Hepatic stellate cell (primary cell): Measurements from ENCODE around the gene PCDHGB4.
"Not testable (repeated sequence)": the region's sequence is repeated elsewhere in the genome, so short reads cannot be mapped to it uniquely, and the experiment has no call there.

Experiments used
- DNase-seq: peaks from one replicate; pipeline ENCODE4 v3.0.0; 2011; ENCODE audit warnings: low spot score

PCDHGB4 gene

DNA sequence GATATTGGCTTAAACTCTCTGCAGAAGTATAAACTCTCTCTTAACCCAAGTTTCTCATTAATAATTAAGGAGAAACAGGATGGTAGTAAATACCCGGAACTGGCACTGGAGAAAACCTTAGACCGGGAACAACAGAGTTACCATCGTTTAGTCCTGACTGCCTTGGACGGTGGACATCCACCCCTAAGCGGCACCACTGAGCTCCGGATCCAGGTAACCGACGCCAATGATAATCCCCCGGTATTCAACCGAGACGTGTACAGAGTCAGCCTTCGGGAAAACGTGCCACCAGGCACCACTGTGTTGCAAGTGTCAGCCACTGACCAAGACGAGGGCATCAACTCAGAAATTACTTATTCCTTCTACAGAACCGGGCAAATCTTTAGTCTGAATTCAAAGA lies 11.1 kb downstream of the PCDHGB4 start:
- no peak for DNase-seq

DNA sequence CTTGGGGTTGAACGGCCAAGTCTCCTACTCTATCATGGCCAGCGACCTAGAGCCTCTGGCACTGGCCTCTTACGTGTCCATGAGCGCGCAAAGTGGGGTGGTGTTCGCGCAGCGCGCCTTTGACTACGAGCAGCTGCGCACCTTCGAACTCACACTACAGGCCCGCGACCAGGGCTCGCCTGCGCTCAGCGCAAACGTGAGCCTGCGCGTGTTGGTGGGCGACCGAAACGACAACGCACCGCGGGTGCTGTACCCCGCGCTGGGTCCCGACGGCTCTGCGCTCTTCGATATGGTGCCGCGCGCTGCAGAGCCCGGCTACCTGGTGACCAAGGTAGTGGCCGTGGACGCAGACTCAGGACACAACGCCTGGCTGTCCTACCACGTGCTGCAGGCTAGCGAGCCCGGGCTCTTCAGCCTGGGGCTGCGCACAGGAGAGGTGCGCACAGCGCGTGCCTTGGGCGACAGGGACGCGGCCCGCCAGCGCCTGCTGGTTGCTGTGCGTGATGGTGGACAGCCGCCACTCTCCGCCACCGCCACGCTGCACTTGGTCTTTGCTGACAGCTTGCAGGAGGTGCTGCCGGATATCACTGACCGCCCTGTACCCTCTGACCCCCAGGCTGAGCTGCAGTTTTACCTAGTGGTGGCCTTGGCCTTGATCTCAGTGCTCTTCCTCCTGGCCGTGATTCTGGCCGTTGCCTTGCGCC lies 12.2 kb downstream of the PCDHGB4 start:
- DNase-seq = no peak

DNA sequence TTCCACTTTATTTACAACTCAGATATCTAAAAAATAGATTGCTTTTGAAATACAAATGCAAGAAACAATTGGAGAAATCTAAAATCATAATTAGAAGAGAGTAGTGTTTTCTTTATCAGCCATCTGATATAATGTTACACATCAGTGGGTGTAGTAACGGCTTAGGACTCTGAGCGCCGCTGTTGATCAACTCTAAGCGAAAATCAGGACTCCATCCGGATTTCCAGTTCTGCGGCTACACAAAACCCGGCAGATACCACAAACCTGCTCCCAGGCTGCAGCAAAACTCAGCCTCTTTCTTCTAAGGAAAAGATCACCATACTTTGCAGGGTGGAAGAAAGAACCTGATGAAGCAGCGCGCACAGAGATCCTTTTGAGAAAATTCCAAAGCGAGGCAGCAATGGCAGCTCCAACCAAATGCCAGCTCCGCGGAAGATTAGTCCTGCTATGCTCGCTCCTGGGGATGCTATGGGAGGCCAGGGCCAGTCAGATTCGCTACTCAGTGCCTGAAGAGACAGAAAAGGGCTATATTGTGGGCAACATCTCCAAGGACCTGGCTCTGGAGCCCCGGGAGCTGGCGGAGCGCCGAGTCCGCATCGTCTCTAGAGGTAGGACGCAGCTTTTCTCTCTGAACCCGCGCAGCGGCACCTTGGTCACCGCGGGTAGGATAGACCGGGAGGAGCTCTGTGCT lies 15.2 kb downstream of the PCDHGB4 start, which contains the start of gene PCDHGA9:
Gene PCDHGA9, plus strand, starts transcription at position 226 of the 691 bp plus-strand sequence. Its CDS starts 175 bp downstream, at position 401.
- peak; percentile 55 for DNase-seq

DNA sequence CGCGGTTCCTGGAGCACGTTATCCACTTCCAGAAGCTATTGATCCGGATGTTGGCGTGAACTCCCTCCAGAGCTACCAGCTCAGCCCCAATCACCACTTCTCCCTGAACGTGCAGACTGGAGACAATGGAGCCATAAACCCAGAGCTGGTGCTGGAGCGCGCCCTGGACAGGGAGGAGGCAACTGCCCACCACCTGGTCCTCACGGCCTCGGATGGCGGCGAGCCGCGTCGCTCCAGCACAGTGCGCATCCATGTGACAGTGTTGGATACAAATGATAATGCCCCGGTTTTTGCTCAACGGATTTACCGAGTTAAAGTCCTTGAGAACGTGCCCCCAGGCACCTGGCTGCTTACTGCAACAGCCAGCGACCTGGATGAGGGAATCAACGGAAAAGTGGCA lies 15.9 kb downstream of the PCDHGB4 start:
- DNase-seq = no peak

DNA sequence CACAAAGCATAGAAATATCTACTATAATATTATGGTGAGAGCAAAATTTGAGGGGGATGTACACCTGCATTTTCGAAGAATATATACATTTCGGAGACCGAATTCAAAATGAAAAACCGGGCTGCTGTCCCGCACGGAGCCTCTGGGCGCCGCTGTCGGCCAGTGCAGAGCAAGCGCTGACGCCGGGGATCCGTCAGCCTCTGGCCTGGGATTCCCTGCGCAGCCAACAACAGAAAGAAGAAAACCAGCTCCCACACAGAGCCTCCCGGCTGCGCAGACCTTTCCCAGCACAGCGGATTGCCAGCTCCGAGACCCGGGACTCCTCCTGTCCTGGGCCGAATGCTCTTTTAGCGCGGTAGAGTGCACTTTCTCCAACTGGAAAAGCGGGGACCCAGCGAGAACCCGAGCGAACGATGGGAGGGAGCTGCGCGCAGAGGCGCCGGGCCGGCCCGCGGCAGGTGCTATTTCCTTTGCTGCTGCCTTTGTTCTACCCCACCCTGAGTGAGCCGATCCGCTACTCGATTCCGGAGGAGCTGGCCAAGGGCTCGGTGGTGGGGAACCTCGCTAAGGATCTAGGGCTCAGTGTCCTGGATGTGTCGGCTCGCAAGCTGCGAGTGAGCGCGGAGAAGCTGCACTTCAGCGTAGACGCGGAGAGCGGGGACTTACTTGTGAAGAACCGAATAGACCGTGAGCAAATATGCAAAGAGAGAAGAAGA lies 20.4 kb downstream of the PCDHGB4 start, which contains the start of gene PCDHGB6:
Gene PCDHGB6, plus strand, starts transcription at position 232 of the 716 bp plus-strand sequence. Its CDS starts 182 bp downstream, at position 414.
- DNase-seq = not testable (repeated sequence)

DNA sequence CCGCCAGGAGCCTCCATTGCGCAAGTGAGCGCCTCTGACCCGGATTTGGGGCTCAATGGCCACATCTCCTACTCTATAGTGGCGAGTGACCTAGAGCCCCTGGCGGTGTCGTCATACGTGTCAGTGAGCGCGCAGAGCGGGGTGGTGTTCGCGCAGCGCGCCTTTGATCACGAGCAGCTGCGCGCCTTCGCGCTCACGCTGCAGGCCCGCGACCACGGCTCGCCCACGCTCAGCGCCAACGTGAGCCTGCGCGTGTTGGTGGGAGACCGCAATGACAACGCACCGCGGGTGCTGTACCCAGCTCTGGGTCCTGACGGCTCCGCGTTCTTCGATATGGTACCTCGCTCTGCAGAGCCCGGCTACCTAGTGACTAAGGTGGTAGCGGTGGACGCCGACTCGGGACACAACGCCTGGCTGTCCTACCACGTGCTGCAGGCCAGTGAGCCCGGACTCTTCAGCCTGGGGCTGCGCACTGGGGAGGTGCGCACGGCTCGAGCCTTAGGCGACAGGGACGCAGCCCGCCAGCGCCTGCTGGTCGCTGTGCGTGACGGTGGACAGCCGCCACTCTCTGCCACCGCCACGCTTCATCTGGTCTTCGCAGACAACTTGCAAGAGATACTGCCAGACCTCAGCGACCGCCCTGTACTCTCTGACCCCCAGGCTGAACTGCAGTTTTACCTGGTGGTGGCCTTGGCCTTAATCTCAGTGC lies 22.3 kb downstream of the PCDHGB4 start:
- DNase-seq = no peak

DNA sequence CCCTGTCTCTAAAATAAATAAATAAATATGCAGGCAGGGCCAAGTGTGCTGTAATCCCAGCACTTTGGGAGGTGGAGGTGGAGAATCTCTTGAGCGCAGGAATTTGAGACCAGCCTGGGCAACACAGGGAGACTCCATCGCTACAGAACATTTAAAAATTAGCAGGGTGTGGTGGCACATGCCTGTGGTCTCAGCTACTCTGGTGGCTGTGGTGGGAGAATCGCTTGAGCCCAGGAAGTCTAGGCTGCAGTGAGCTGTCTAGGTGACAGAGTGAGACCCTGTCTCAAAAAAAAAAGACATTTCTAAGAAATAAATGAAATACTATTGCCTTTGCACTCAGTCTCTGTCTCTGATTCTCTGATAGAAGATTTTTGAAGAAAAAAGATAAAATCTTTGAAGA lies 24.1 kb downstream of the PCDHGB4 start:
- no peak for DNase-seq

DNA sequence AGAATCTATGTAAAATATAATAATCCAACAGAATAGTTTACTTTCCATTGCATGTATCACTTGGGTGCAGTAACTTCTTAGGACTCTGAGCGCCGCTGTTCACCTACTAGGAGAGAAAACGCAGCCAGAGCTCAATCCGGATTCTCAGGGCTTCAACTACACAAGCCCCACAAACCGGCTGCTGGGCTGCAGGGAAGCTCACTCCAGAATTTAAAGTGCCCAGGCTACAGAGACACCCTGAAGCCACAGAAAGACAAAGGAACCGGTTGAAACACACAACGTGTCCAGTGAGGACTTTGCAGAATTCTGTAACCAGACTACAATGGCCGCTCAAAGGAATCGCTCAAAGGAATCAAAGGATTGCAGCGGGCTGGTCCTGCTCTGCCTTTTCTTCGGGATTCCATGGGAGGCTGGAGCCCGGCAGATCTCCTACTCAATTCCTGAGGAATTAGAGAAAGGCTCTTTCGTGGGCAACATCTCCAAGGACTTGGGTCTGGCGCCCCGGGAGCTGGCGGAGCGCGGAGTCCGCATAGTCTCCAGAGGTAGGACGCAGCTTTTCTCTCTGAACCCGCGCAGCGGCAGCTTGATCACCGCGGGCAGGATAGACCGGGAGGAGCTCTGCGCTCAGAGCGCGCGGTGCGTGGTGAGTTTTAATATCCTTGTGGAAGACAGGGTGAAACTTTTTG lies 25.5 kb downstream of the PCDHGB4 start, which contains the start of gene PCDHGA10:
Gene PCDHGA10, plus strand, starts transcription at position 134 of the 686 bp plus-strand sequence. Its CDS starts 189 bp downstream, at position 323.
- DNase-seq = peak; percentile 78

DNA sequence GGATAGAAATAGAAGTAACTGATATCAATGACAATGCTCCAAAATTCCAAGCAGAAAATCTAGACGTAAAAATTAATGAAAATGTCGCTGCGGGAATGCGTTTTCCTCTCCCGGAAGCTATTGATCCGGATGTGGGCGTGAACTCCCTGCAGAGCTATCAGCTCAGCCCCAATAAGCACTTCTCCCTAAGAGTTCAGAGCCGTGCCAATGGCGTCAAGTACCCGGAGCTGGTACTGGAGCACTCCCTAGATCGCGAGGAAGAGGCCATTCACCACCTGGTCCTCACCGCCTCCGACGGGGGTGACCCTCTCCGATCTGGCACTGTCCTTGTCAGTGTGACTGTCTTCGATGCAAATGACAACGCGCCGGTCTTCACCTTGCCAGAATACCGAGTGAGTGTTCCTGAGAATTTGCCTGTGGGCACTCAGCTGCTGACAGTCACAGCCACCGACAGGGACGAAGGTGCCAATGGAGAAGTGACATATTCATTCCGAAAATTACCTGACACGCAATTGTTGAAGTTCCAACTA lies 26.1 kb downstream of the PCDHGB4 start:
- no peak for DNase-seq

DNA sequence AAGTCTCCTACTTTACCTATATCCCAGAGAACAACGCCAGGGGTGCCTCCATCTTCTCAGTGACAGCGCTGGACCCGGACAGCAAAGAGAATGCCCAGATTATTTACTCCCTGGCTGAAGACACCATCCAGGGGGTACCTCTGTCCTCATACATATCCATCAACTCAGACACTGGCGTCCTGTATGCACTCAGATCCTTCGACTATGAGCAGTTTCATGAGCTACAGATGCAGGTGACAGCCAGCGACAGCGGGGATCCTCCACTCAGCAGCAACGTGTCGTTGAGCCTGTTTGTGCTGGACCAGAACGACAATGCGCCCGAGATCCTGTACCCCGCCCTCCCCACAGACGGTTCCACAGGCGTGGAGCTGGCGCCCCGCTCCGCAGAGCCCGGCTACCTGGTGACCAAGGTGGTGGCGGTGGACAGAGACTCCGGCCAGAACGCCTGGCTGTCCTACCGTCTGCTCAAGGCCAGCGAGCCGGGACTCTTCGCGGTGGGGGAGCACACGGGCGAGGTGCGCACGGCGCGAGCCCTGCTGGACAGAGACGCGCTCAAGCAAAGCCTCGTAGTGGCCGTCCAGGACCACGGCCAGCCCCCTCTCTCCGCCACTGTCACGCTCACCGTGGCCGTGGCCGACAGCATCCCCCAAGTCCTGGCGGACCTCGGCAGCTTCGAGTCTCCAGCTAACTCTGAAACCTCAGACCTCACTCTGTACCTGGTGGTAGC lies 27.2 kb downstream of the PCDHGB4 start:
- not testable (repeated sequence) for DNase-seq

DNA sequence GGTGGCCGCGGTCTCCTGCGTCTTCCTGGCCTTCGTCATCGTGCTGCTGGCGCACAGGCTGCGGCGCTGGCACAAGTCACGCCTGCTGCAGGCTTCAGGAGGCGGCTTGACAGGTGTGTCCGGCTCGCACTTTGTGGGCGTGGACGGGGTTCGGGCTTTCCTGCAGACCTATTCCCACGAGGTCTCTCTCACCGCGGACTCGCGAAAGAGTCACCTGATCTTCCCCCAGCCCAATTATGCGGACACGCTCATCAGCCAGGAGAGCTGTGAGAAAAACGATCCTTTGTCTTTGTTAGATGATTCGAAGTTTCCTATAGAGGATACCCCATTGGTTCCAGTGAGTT lies 27.7 kb downstream of the PCDHGB4 start:
- not testable (repeated sequence) for DNase-seq

DNA sequence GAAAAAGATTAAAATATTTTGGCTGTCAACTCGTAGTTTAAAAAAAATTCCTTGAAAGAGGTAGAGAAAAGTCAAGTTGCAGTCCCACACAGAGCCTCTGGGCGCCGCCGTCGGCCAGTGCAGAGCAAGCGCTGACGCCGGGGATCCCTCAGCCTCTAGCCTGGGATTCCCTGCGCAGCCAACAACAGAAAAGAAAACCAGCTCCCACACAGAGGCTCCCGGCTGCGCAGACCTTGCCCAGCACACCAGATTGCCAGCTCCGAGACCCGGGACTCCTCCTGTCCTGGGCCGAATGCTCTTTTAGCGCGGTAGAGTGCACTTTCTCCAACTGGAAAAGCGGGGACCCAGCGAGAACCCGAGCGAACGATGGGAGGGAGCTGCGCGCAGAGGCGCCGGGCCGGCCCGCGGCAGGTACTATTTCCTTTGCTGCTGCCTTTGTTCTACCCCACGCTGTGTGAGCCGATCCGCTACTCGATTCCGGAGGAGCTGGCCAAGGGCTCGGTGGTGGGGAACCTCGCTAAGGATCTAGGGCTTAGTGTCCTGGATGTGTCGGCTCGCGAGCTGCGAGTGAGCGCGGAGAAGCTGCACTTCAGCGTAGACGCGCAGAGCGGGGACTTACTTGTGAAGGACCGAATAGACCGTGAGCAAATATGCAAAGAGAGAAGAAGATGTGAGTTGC lies 30.1 kb downstream of the PCDHGB4 start, which contains the start of gene PCDHGB7:
Gene PCDHGB7, plus strand, starts transcription at position 184 of the 679 bp plus-strand sequence. Its CDS starts 183 bp downstream, at position 367.
- DNase-seq = peak; percentile 83

DNA sequence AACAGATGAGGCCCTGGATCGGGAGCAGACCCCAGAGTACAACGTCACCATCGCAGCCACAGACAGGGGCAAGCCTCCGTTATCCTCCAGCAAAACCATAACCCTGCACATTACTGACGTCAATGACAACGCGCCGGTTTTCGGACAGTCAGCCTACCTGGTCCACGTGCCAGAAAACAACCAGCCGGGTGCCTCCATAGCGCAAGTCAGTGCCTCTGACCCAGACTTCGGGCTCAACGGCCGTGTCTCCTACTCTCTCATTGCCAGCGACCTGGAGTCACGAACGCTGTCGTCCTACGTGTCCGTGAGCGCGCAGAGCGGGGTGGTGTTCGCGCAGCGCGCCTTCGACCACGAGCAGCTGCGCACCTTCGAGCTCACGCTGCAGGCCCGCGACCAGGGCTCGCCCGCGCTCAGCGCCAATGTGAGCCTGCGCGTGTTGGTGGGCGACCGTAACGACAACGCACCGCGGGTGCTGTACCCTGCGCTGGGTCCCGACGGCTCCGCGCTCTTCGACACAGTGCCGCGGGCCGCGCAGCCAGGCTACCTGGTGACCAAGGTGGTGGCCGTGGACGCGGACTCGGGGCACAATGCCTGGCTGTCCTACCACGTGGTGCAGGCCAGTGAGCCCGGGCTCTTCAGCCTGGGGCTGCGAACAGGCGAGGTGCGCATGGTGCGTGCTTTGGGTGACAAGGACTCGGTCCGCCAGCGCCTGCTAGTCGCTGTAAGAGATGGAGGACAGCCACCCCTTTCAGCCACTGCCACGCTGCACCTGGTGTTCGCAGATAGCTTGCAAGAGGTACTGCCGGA lies 31.8 kb downstream of the PCDHGB4 start:
- no peak for DNase-seq

DNA sequence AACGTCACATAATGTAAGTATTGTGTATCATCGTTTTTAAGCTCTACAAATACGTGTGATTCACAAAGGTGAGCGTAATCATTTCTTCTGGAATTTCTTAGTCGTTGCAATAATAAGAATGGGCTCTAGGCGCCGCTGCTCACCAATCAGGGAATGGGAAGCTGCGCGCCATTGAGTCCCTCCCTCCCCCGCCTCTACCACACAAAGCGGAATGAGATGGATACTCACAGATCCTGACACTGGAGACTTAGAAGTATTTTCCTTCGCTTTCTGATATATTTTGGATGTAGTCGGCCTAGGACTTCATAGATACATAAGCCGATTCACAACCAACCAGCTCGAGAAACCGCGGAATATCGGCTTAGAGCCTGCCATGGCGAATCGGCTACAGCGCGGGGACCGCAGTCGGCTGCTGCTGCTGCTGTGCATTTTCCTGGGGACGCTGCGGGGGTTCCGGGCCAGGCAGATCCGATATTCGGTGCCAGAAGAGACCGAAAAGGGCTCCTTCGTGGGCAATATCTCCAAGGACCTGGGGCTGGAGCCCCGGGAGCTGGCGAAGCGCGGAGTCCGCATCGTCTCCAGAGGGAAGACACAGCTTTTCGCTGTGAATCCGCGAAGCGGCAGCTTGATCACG lies 33.5 kb downstream of the PCDHGB4 start, which contains the start of gene PCDHGA11:
Gene PCDHGA11, plus strand, starts transcription at position 197 of the 634 bp plus-strand sequence. Its CDS starts 177 bp downstream, at position 374.
- DNase-seq = no peak

DNA sequence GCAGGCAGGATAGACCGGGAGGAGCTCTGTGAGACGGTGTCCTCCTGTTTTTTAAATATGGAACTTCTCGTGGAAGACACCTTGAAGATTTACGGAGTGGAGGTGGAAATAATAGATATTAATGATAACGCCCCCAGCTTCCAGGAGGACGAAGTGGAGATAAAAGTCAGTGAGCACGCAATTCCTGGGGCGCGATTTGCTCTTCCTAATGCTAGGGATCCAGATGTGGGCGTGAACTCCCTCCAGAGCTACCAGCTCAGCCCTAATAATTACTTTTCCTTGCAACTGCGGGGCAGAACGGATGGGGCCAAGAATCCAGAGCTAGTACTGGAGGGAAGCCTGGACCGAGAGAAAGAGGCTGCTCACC lies 34.0 kb downstream of the PCDHGB4 start:
- no peak for DNase-seq

DNA sequence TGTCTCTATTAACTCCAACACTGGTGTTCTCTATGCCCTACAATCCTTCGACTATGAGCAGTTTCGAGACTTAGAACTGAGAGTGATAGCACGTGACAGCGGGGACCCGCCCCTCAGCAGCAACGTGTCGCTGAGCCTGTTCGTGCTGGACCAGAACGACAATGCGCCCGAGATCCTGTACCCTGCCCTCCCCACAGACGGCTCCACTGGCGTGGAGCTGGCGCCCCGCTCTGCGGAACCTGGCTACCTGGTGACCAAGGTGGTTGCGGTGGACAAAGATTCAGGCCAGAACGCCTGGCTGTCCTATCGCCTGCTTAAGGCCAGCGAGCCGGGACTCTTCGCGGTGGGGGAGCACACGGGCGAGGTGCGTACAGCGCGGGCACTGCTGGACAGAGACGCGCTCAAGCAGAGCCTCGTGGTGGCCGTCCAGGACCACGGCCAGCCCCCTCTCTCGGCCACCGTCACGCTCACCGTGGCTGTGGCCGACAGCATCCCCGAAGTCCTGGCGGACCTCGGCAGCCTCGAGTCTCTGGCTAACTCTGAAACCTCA lies 35.3 kb downstream of the PCDHGB4 start:
- no peak for DNase-seq

DNA sequence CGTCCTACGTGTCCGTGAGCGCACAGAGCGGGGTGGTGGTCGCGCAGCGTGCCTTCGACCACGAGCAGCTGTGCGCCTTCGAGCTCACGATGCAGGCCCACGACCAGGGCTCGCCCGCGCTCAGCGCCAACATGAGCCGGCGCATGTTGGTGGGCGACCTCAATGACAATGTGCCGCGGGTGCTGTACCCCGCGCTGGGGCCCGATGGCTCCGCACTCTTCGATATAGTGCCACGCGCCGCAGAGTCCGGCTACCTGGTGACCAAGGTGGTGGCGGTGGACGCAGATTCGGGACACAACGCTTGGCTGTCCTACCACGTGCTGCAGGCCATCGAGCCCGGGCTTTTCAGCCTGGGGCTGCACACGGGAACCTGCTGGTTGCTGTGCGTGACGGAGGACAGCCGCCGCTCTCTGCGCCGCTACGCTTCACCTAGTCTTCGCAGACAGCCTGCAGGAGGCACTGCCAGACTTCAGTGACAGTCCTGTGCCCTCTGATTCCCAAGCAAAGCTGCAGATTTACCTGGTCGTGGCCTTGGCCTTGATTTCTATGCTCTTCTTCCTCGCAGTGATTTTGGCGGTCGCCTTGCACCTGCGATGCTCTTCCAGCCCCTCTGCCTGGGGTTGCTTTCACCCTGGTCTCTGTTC lies 40.4 kb downstream of the PCDHGB4 start:
- no peak for DNase-seq
